SH-SY5Y (cell line): ENCODE measurements around the gene ANKDD1B.

Source experiments
- GATA2 ChIP-seq: IDR thresholded peaks from 2 replicates; pipeline ENCODE4 v1.6.1; 2011; ENCODE audit warnings: mild to moderate bottlenecking, low read depth, low read length
- GATA3 ChIP-seq: IDR thresholded peaks from 2 replicates; pipeline ENCODE4 v1.6.1; 2011; ENCODE audit warnings: low read depth, mild to moderate bottlenecking, low read length, moderate library complexity

GRCh38 chr5:75620184-75620959 lies 9.1 kb downstream of the ANKDD1B start:
- TF ChIP-seq GATA2 (no peak), GATA3 (no peak)
